Colon (tissue), 2 donors: Measurements from ENCODE around the gene MCTP2.
"Not testable (repeated sequence)": the region's sequence is repeated elsewhere in the genome, so short reads cannot be mapped to it uniquely, and the experiment has no call there.

ENCODE experiments used
- FAIRE-seq: peaks from 2 replicates; lab custom pipeline; 2012; peaks lifted over from hg19 to GRCh38; lab: Jason Lieb, UNC
- donor health status: control.
- donor health status: control.

The MCTP2 gene

GRCh38 chr15:94455297-94455696 lies 223.9 kb downstream of the MCTP2 start:
- no peak for FAIRE-seq

- FAIRE-seq = no peak
Observed at GRCh38 chr15:94456226-94456625, 224.9 kb downstream of the MCTP2 start.

- no peak for FAIRE-seq
Observed at GRCh38 chr15:94457661-94458060, 226.3 kb downstream of the MCTP2 start.

GRCh38 chr15:94460624-94461023 lies 229.3 kb downstream of the MCTP2 start:
- no peak for FAIRE-seq

GRCh38 chr15:94467034-94467433 lies 235.7 kb downstream of the MCTP2 start:
- FAIRE-seq = no peak

DNA sequence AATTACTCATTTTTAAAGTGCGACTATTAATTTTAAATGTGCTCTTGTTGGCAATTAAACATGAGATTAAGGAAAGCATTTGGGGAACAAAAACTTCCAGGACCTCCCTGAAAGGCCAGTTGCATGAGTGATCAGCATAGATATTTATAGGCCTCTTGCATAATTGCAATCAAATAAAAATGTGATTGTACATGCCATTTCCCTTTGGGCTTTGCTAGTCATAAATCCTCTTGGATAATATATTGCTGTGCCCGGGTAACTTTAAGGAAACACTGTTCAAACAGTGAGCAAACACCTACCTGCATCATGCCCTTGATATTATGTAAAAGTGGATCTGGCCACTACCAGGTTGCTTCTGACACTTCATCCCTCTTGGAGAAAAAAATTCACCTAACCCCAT lies 239.1 kb downstream of the MCTP2 start:
- no peak for FAIRE-seq

GRCh38 chr15:94476686-94477085 lies 245.3 kb downstream of the MCTP2 start:
- no peak for FAIRE-seq

- no peak for FAIRE-seq
Observed at GRCh38 chr15:94477913-94478553, 246.7 kb downstream of the MCTP2 start.

- no peak for FAIRE-seq
Observed at GRCh38 chr15:94478763-94479162, 247.4 kb downstream of the MCTP2 start.

DNA sequence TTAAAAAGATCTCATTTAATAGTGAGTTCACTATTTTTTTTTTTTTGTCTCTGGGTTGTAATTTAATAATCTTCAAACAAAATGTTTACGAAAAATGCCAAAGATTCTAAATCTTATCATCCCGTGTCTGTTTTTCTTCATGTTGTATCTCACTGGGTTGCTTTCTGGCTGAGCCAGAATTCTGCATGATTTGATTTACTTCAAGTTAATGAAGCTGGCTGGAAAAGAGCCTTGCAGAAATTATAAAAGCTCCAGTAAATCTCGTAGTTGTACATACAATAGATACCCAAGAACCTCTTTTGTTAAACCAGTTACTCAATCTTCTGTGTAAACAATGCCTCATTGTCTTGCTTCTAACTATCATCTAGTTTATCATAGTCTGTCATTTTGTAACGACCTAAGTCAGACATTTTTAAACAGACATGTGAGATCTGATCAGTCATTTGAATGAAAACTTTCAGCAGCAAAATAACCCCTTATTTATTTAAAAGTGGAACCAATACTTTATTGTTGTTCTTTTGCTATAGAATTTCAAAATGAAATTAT lies 249.0 kb downstream of the MCTP2 start:
- no peak for FAIRE-seq

DNA sequence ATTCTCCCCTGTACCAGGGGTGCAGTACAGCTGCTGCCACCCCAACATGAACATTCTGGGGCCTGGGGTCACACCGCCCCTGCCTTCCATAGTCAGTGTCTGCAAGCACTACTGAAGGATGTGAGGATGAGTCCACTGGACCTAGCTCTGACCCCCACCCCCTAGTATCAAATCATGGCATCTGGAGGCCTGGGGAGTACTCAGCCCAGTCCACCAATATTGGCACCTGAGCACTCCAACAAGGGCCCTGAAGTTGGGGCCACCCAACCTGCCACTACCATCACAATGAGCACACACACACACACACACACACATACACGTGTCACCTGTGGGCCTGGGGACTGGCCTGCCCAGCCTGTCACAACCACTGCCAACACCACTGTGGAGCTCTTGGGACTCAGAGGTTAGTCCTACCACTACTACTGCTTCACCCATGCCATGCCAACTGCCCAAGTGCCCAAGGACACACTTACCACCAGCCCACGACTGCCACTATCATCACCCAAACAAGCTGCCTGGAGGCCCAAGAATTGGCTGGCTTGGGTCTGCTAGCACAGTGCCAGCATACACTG lies 253.9 kb downstream of the MCTP2 start:
- FAIRE-seq = no peak

- no peak for FAIRE-seq
Observed at GRCh38 chr15:94487635-94488034, 256.3 kb downstream of the MCTP2 start.

DNA sequence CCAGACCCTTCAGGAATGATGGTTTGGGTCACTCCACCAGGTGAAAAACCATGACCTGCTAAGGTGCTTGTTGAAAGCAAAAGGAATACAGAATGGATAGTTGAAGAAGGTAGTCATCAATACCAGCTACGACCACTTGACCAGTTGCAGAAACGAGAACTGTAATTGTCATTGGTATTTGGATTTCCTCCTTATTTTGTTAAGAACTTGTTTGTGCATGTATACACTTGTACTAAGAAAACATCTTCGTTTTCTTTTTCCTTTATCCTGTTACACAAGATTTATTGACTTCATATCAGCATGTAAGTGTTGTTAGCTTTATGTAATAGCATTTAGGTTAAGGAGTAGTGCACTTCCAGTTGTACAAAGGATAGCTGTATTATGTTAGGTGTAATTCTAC lies 261.8 kb downstream of the MCTP2 start:
- no peak for FAIRE-seq

DNA sequence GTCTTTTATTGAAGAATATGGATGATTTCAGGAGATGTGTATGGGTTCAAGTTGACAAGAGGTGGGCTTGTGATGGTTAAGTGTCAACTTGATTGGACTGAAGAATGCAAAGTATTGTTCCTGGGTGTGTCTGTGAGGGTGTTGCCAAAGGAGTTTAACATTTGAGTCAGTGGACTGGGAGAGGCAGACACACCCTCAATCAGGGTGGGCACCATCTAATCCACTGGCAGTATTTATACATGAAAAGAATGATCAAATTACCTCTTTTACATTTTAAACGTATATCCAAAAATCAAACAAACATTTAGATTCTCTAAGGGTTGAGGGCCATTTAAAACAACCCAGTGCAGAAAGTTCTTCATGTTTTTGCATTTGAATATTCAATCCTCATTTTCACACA lies 262.2 kb downstream of the MCTP2 start:
- FAIRE-seq = not testable (repeated sequence)

DNA sequence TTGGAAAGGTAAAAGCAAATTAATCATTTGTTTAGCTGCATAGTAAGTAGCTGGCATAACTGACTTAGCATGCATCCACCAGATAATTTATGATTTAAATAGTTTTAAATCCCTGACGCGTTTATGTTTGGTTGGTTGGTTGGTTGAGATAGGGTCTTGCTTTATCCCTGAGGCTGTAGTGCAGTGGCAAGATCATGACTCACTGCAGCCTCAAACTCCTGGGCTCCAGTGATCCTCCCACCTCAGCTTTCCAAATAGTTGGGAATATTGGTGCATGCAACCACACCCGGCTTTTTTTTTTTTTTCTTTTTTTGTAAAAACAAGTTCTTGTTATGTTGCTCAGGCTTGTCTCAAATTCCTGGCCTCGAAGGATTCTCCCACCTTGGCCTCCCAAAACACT lies 263.4 kb downstream of the MCTP2 start:
- no peak for FAIRE-seq

DNA sequence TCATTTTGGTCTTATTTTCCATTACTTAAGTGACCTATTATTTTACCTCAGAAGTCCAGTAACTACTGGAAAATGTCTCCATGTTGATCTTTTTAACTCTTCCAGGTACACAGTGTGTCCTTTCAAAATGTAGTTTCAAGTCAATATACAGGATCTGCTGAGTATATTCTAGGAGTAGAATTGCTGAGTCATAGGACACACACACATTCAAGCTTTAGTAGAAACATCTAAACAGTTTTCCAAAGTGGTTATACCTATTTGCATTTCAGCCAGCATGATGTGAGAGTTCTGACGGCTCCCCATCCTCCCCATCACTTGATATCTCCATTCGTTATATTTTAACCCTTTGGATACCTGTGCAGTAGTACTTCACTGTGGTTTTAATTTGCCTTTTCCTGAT lies 271.9 kb downstream of the MCTP2 start:
- FAIRE-seq = no peak

DNA sequence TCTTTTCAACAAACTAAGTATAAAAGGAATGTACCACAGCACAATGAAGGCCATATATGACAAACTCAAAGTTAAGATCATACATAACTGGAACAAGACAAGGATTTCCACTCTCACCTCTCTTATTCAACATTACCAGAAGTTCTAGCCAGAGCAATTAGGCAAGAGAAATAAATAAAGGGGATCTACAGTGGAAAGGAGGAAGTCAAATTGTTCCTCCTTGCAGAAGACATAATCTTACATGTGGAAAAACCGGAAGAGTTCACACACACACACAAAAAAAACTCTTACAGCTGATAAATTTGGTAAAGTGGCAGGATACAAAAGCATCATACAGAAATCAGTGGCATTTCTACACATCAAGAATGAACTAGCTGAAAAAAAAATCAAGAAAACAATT lies 277.9 kb downstream of the MCTP2 start:
- no peak for FAIRE-seq

DNA sequence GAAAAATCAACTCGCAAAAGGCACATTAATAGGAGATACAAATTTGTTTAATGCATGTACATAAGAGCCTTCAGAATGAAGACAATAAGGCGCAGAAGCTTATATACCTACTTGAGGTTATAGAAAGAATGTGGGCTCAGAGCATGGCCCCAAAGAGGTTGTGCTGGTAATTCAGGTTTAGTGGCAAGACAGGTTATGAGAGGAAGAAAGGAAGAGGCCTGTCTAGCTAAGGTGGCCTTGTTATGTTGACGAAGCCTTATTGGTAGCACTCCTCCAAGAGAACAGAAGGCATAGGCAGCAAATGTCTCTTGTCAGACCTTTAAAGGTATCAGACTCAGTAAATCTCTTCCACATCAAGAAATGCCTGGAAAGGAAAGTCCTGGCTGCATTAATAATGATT lies 290.8 kb downstream of the MCTP2 start:
- FAIRE-seq = no peak

DNA sequence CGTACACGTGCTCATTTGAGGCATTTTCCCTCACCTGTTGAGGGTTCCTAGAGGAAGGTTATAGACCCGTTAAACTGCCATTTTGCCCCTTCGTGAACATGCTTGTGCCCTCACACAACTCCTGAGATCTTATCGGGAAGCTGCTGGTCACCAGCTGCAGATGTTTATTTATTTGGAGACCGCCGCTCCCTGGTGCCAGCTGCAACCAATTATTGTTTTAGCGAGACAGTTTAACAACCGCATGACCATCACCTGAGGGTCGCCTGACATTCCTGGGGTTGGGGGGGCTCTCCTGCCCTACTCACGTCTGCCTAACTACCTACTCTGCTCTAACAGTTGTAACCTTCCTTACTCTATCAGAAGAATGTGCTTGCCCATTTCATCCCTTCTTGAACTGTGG lies 292.5 kb downstream of the MCTP2 start:
- FAIRE-seq = no peak

- no peak for FAIRE-seq
Observed at GRCh38 chr15:94524565-94524964, 293.2 kb downstream of the MCTP2 start.

GRCh38 chr15:94526071-94526689 lies 294.8 kb downstream of the MCTP2 start:
- FAIRE-seq = no peak

- FAIRE-seq = no peak
Observed at GRCh38 chr15:94532226-94532625, 300.9 kb downstream of the MCTP2 start.
